ENCODE data around the gene MPL.

MPL gene

DNA sequence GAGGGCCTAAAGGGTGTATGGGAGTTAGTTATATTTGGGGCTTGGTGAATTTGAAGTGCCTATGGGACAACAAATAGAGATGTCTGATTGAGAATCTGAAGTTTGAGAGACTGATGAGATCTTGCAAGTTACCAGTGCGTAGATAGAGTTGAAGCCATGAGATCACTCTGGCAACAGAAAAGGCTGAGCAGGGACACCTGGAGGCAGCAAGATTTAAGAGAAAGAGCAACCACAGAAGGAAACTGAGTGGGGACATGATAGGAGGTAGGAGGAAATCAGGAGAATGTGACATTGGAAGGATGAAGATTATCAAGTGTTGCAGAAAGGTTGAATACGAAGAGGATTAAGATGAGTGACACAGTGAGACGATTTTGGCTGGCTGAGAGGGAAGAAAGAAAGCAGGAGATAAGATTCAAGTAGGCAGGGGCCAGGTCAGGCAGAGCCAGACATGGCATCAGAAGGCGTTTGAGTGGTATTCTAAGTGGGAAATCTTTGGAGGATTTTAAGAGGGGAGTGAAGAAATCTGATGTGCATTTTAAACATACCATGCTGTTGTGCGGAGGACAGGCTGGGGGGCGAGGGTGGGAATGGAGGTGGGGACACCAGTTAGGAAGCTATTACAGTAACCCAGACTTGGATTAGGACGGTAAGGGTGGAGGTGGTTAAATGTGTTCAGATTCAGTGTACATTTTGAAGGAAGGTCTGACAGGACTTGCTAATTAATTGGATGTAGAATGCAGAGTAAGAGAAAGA is 3.0 kb upstream of the MPL start:
- DNase-seq (ENCODE audit: low read depth), result no peak
- TF ChIP-seq, protein P1, sequence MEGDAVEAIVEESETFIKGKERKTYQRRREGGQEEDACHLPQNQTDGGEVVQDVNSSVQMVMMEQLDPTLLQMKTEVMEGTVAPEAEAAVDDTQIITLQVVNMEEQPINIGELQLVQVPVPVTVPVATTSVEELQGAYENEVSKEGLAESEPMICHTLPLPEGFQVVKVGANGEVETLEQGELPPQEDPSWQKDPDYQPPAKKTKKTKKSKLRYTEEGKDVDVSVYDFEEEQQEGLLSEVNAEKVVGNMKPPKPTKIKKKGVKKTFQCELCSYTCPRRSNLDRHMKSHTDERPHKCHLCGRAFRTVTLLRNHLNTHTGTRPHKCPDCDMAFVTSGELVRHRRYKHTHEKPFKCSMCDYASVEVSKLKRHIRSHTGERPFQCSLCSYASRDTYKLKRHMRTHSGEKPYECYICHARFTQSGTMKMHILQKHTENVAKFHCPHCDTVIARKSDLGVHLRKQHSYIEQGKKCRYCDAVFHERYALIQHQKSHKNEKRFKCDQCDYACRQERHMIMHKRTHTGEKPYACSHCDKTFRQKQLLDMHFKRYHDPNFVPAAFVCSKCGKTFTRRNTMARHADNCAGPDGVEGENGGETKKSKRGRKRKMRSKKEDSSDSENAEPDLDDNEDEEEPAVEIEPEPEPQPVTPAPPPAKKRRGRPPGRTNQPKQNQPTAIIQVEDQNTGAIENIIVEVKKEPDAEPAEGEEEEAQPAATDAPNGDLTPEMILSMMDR (IDR thresholded peaks at IDR 0.05; ENCODE audit: insufficient read depth, low read depth, low read length, missing control alignments), result no peak
- no peak overlapping the region for H3K4me3 ChIP-seq (ENCODE audit: low read depth, low read length)

DNA sequence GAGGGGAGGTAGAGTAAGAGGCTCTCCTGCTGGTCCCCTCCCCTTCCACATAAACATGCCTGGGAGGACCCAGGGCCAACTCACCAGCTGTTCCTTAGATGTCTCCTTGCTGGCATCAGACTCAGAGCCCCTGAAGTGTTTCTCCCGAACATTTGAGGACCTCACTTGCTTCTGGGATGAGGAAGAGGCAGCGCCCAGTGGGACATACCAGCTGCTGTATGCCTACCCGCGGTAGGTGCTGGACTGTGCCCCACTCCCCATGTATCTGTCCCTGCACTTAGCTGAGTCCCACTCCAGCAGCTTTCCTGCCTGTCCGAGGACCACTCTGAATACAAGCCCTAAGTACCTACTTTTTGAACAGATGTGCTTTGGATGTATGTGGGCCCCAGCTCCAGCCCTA is 383 bp downstream of the MPL start:
- no peak overlapping the region for H3K4me3 ChIP-seq (ENCODE audit: low read depth, low read length)
- DNase-seq (ENCODE audit: low read depth), result no peak
- TF ChIP-seq, protein P1 (IDR thresholded peaks at IDR 0.05; ENCODE audit: insufficient read depth, low read depth, low read length, missing control alignments), result no peak

DNA sequence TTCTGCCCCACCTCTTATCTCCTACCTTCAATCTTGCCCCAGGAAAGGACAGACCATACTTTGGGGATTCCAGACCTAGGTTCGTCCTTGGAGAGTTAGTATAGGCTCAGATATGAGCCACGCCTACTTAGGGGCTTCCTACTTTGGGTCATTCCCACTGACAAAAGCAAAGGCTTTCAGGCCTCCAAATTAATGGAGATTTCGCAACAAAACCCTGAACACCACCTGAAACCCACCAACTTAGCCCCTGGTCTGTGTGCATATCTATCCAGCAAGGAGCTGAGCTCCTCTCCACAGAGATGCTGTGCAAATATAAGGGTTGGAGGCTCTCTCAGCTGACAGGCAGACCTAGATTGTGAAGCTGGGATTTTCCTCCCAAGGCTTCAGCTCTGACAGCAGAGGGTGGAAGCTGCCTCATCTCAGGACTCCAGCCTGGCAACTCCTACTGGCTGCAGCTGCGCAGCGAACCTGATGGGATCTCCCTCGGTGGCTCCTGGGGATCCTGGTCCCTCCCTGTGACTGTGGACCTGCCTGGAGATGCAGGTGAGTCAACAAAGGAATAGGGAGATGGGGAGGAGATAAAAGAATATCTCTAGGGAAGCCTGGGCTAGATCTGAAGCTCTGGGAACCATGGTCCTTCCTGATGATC is 2.1 kb downstream of the MPL start:
- H3K4me3 ChIP-seq (ENCODE audit: low read depth, low read length), result no peak overlapping the region
- TF ChIP-seq, protein P1 (IDR thresholded peaks at IDR 0.05; ENCODE audit: insufficient read depth, low read depth, low read length, missing control alignments), result no peak
- no peak for DNase-seq (ENCODE audit: low read depth)

DNA sequence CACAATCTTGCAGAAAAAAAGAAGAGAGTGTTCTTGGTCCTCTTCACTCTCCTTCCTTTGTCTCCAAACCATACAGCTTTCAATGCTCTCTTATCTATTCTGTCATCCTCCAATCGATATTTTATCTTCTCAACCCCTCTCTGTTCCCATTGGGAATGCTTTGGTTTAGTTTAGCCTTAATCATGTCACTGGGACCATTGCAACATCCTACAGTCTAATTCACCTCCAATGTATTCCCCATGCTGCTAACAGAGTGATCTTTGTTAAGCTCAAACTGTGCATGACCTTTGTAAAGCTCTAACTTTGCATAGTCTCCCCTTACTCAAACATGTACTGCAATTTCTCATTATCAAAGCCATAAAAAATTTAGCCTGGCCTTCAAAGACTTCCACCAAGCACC is 2.9 kb downstream of the MPL start:
- TF ChIP-seq, protein P1 (IDR thresholded peaks at IDR 0.05; ENCODE audit: insufficient read depth, low read depth, low read length, missing control alignments), result no peak
- no peak for DNase-seq (ENCODE audit: low read depth)
- no peak overlapping the region for H3K4me3 ChIP-seq (ENCODE audit: low read depth, low read length)

DNA sequence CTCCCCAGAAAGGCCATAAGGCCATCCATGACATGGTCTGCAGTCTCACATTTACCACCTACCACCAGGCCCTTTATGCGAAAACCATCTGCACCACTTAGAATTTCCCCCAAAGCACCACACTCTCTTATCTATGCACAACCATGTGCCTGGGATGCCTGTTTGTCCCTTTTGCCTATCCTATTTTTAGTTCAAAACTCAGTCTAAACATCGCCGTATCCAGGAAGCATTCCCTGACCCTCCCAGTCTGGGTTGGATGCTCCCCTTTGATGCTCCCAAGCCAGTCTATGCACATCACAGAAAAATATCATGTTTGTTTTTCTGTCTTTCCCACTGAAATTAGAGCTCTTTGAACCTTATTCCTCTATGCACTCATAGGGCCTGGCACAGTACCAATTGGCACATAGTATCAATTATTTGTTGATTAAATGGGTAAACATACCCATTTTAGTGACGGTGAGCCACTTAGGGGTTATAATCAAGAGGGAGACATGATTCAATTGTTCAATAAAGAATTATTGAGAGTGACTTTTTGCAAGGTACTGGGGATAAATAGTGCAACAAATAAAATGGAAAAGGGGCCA is 6.7 kb downstream of the MPL start:
- no peak for DNase-seq (ENCODE audit: low read depth)
- TF ChIP-seq, protein P1 (IDR thresholded peaks at IDR 0.05; ENCODE audit: insufficient read depth, low read depth, low read length, missing control alignments), result no peak
- no peak overlapping the region for H3K4me3 ChIP-seq (ENCODE audit: low read depth, low read length)

DNA sequence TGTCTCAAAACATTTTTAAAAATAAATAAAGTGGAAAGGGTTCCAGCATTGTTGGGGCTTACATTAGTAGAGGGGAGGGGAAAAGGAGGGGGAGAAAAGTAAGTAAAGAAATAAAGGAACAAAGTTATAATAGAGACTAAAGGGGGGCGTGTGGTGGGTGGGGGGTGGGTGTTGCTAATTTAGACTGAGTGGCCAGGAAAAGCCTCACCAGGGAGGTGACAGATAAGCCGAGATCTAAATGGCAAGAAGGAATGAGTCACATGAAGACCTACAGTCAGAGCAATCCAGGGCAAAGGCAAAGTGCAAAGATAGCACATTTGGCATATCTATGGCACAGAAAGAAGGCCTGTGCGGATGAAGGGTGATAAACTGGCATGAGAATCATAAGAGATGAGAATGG is 7.5 kb downstream of the MPL start:
- DNase-seq (ENCODE audit: low read depth), result no peak

More for the DNA sequence above, 7.5 kb downstream of the MPL start:
- TF ChIP-seq, protein P1 (IDR thresholded peaks at IDR 0.05; ENCODE audit: insufficient read depth, low read depth, low read length, missing control alignments), result no peak
- no peak overlapping the region for H3K4me3 ChIP-seq (ENCODE audit: low read depth, low read length)
